ENCODE measurements around the gene KRTAP2-1. TPM values are rescaled to one million over a fixed set of nuclear protein-coding genes. Genes with fewer than 3 reads are reported as not detected.
"Not testable (repeated sequence)": the region's sequence is repeated elsewhere in the genome, so short reads cannot be mapped to it uniquely, and the experiment has no call there.

Gene KRTAP2-1
- total RNA-seq, 4 donors from 2014 or later: not detected

DNA sequence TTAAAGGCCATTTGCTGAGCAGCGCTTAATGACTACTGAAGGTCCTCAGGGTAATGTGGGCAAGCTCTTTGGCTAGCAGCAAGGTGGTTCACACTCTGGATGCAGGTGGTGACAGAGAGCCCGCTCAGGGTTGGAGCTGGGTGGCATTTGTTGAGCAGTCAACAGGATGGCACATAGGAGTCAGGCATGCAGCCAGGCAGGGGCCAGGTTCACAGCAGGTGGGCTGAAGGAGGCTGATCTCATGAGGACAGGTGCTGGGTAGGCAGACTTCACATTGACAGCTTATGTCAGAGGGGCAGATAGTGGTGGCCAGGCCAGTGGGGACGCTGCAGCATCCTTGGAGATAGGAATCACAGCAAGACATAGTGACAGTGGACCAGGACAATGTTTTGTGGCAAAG lies 42.7 kb downstream of the KRTAP2-1 start:
- TF ChIP-seq, protein P1, sequence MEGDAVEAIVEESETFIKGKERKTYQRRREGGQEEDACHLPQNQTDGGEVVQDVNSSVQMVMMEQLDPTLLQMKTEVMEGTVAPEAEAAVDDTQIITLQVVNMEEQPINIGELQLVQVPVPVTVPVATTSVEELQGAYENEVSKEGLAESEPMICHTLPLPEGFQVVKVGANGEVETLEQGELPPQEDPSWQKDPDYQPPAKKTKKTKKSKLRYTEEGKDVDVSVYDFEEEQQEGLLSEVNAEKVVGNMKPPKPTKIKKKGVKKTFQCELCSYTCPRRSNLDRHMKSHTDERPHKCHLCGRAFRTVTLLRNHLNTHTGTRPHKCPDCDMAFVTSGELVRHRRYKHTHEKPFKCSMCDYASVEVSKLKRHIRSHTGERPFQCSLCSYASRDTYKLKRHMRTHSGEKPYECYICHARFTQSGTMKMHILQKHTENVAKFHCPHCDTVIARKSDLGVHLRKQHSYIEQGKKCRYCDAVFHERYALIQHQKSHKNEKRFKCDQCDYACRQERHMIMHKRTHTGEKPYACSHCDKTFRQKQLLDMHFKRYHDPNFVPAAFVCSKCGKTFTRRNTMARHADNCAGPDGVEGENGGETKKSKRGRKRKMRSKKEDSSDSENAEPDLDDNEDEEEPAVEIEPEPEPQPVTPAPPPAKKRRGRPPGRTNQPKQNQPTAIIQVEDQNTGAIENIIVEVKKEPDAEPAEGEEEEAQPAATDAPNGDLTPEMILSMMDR (IDR thresholded peaks at IDR 0.05; ENCODE audit: low read depth): no peak

DNA sequence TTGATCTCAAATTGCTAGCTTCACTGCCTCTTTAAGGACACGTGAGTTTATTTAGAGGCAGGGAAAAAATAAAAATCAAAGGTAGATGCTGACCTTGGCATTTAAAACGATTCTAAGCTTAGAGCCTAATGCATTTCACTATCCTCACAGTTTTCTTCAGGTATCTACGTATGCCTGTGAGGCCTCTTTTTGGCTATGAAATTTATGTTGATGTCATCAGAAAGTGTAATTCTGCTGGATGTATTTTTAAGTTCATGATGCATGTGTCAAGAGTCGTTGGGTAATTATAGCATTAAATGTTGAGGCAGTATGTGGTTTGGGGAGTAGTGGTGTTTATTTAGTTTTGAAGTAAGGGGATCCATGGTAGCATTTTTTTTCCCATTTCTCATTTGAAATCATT lies 43.2 kb downstream of the KRTAP2-1 start:
- TF ChIP-seq, protein P1 (IDR thresholded peaks at IDR 0.05; ENCODE audit: low read depth): no peak

DNA sequence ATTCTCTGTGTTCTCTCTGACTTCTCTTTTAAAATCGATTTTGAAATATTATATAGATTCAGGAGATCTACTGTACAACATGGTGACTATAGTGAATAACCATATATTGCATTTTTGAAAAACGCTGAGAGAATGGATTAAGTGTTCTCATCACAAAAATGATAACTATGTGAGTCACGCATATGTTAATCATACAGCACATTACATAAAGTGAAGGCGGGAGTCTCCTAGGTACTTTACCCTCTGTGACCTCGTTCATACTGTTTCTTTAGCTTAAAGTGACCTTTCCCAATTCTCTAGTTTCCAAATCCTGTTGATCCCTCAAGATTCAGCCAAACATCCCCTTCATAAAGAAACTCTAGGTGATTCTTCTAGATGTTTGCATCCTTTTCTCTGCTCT lies 44.3 kb downstream of the KRTAP2-1 start:
- TF ChIP-seq, protein P1 (IDR thresholded peaks at IDR 0.05; ENCODE audit: low read depth): no peak

DNA sequence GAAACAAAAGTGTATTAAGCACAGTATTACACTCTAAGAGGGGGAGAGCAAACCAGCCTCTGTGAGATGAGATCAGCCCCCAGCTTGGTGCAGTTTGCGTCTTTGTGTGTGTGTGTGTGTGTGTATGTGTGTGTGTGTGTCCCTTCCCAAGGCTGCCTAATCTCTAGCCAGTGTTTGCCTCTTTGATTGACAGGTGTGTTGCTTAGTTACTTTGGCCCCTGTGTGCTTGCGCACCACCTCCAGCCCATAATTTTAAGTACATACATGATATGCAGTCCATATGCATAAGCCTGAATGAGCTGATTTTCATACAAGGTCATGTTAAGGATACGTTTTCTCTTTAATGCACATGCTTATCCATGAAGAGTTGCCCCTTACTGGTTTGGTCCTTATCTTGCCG lies 45.3 kb downstream of the KRTAP2-1 start:
- TF ChIP-seq, protein P1 (IDR thresholded peaks at IDR 0.05; ENCODE audit: low read depth): no peak

DNA sequence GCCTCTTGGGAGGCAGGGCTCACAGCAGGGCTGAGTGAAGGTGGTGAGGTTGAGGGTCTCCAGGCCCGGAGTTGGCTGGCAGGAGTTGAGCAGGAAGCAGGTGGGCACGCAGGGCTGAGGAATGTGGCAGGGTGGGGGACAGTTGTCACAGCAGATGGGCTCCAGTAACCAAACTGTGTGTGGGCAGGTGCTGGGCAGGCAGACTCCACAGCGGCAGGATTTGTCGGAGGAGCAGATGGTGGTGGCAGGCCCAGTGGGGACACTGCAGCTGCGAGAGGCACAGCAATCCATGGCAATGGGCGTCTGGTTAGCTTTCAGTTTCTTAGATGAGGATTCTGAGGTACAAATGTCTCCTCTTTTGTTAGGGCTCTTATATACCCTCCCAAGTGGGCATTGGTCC lies 47.6 kb downstream of the KRTAP2-1 start, which contains the start of gene KRTAP3-2:
Gene KRTAP3-2 (minus strand): TSS at position 344 of the 400 bp plus-strand sequence. CDS start 53 bp downstream, at position 291.
- TF ChIP-seq, protein P1 (IDR thresholded peaks at IDR 0.05; ENCODE audit: low read depth): not testable (repeated sequence)

DNA sequence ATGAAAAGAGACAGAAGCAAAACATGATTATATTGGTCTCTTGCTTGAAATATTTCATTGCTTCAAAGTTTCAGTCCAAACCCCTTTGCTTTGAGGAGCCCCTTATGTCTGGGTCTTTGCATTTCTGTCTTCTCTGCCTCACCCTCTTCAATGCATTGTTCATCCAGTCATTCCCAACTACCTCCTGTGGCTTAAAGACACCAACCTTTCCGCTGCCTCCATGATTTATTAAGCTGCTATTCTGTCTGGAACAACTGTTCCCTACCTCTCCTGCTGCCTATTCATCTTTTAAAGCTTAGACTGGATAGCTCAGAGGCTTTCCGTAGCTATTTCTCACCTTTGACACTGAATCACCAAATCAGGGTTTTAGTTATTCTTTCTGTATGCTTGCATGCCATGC lies 49.8 kb downstream of the KRTAP2-1 start:
- TF ChIP-seq, protein P1 (IDR thresholded peaks at IDR 0.05; ENCODE audit: low read depth): no peak

DNA sequence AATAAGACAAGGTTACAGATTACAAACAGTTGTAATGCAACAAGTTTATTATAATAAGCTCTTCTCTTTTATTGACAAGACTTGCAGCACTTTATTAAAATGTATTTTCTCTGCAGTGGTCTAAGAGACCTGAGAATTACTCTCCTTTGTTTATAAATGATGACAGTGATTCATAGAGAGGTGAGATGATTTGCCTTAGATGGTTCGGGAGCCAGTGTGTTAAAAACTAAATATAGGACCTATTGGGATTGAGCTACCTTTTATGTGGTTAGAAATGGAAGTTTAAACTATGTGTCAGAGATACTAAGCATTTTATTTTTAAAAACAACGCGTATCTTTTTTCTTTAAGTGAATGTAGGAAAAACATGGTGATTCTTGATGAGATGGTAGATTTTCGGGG lies 50.3 kb downstream of the KRTAP2-1 start:
- TF ChIP-seq, protein P1 (IDR thresholded peaks at IDR 0.05; ENCODE audit: low read depth): no peak

Small RNAs within 50 kb of the gene (small RNA-seq; reads per million reads assigned to genes)
- gene KRTAP3-4P: not detected

Other genes with a start within 250 kb of the KRTAP2-1 start
- gene KRT28, start 247.4 kb downstream of the KRTAP2-1 start, total RNA-seq: not detected
- gene KRT10, start 224.7 kb downstream of the KRTAP2-1 start, total RNA-seq: 10 to 100 TPM in 1 of 4 donors, 1 to 10 TPM in 3; 4.8 to 14.0 (median 7.4) TPM
- 1 to 10 TPM in 1 of 4 donors, not detected in 3; 1.2 TPM for gene KRT12, start 180.1 kb downstream of the KRTAP2-1 start, total RNA-seq
- not detected for gene KRT20, start 162.1 kb downstream of the KRTAP2-1 start, total RNA-seq
- not detected for gene KRT23, start 109.7 kb downstream of the KRTAP2-1 start, total RNA-seq
- gene KRT39, start 80.4 kb downstream of the KRTAP2-1 start, total RNA-seq: not detected
- gene KRT40, start 63.0 kb downstream of the KRTAP2-1 start, total RNA-seq: not detected
- gene KRTAP3-3, start 53.2 kb downstream of the KRTAP2-1 start, total RNA-seq: not detected
- not detected for gene KRTAP3-2, start 47.4 kb downstream of the KRTAP2-1 start, total RNA-seq
- gene KRTAP3-1, start 38.2 kb downstream of the KRTAP2-1 start, total RNA-seq: not detected
- gene KRTAP1-5, start 20.1 kb downstream of the KRTAP2-1 start, total RNA-seq: not detected
- gene KRTAP1-4, start 17.1 kb downstream of the KRTAP2-1 start, total RNA-seq: not detected
- gene KRTAP1-3, start 12.4 kb downstream of the KRTAP2-1 start, total RNA-seq: not detected
- gene KRTAP1-1, start 5.9 kb downstream of the KRTAP2-1 start, total RNA-seq: not detected
- gene KRTAP2-2, start 7.9 kb upstream of the KRTAP2-1 start, total RNA-seq: not detected
- not detected for gene KRTAP2-3, start 12.8 kb upstream of the KRTAP2-1 start, total RNA-seq
- gene KRTAP2-4, start 18.6 kb upstream of the KRTAP2-1 start, total RNA-seq: not detected
- gene KRTAP4-7, start 36.8 kb upstream of the KRTAP2-1 start, total RNA-seq: not detected
- not detected for gene KRTAP4-8, start 50.8 kb upstream of the KRTAP2-1 start, total RNA-seq
- not detected for gene KRTAP4-16, start 54.9 kb upstream of the KRTAP2-1 start, total RNA-seq
- not detected for gene KRTAP4-9, start 58.1 kb upstream of the KRTAP2-1 start, total RNA-seq
- not detected for gene KRTAP4-11, start 71.1 kb upstream of the KRTAP2-1 start, total RNA-seq
- gene KRTAP4-12, start 76.9 kb upstream of the KRTAP2-1 start, total RNA-seq: not detected
- gene KRTAP4-6, start 93.2 kb upstream of the KRTAP2-1 start, total RNA-seq: not detected
- gene KRTAP4-5, start 102.5 kb upstream of the KRTAP2-1 start, total RNA-seq: not detected
- gene KRTAP4-4, start 113.4 kb upstream of the KRTAP2-1 start, total RNA-seq: not detected
- not detected for gene KRTAP4-3, start 120.9 kb upstream of the KRTAP2-1 start, total RNA-seq
- gene KRTAP4-2, start 130.9 kb upstream of the KRTAP2-1 start, total RNA-seq: not detected
- not detected for gene KRTAP4-1, start 137.6 kb upstream of the KRTAP2-1 start, total RNA-seq
- not detected for gene KRTAP9-1, start 142.6 kb upstream of the KRTAP2-1 start, total RNA-seq
- not detected for gene KRTAP9-2, start 179.3 kb upstream of the KRTAP2-1 start, total RNA-seq
- not detected for gene KRTAP9-3, start 185.1 kb upstream of the KRTAP2-1 start, total RNA-seq
- not detected for gene KRTAP9-8, start 190.7 kb upstream of the KRTAP2-1 start, total RNA-seq
- not detected for gene KRTAP9-4, start 202.4 kb upstream of the KRTAP2-1 start, total RNA-seq
- gene KRTAP9-9, start 208.1 kb upstream of the KRTAP2-1 start, total RNA-seq: not detected
- gene KRTAP9-6, start 218.1 kb upstream of the KRTAP2-1 start, total RNA-seq: not detected
- gene KRTAP9-7, start 228.4 kb upstream of the KRTAP2-1 start, total RNA-seq: not detected